Measurements from ENCODE around the gene VPS39. TPM values are rescaled to one million over a fixed set of nuclear protein-coding genes. Genes with fewer than 3 reads are reported as not detected.

VPS39 gene
- polyA plus RNA-seq, 1 of the 3 experiments (the other 2 are of a cell fraction), result 61.1 TPM

- Histone ChIP-seq H3K4me2 (no peak overlapping the region), H3K9me3 (no peaks in the 10 kb centered on the region), H3K27ac (ENCODE audit: low read depth in 2 of 2, low read length in 1 of 2) (no peak overlapping the region), H3K27me3 (ENCODE audit: insufficient read depth) (no peaks in the 10 kb centered on the region), H2AFZ (ENCODE audit: low read depth) (no peak overlapping the region), H3K36me3 (replicated peaks in 1 of 2; ENCODE audit: control insufficient read depth in 1 of 2, insufficient read depth in 2 of 2, low read length in 1 of 2) (no peaks in the 10 kb centered on the region), H3F3A (replicated peaks; ENCODE audit: insufficient read depth) (no peaks in the 10 kb centered on the region), H4K20me1 (ENCODE audit: insufficient read depth) (no peaks in the 10 kb centered on the region), H3K9ac (no peak overlapping the region), H3K4me3 (ENCODE audit: low read depth in 2 of 2, low read length in 1 of 2) (no peak overlapping the region), H3K4me1 (ENCODE audit: control insufficient read depth in 1 of 2, insufficient read depth in 2 of 2, low read depth in 1 of 2, low read length in 1 of 2) (peaks cover 0 to 10% of the 10 kb centered on the region in 2 experiments; a peak in 2 of 4 replicates), H3K79me2 (ENCODE audit: insufficient read depth) (no peaks in the 10 kb centered on the region), H3K9me2 (no peaks in the 10 kb centered on the region)
- DNase-seq, result no peak
- TF ChIP-seq USF2 (IDR thresholded peaks at IDR 0.05; ENCODE audit: borderline replicate concordance, low read depth, low read length) (no peak), TEAD4 (IDR thresholded peaks at IDR 0.05; ENCODE audit: borderline replicate concordance, insufficient read depth) (no peak)
- ChIA-PET POLR2A (no interaction called here), CTCF (no interaction called here)
- WGBS (ENCODE audit: low lambda C conversion rate), result 94% methylated on average over 12 of the region's 14 CpGs
Measured at GRCh38 chr15:42152196-42152920, 55.7 kb downstream of the VPS39 start.

DNA sequence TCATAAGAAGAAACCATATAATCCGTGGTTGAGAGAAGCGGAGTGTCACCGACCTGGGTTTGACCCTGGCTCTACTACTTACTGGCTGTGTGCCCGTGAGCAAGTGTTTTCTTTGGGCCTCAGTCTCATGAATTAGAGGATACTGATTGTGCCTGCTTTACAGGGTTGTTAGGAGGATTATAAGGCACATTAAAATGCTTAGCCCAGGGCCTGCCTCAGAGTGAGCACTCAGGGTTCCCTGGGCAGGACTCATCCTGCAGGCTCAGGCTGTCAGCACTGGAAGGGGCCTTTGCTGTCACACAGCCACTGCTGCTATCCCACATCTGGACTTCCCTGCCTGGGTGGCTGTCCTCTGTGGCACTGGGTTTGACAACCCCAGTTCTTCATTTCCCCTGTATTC lies 56.4 kb downstream of the VPS39 start:
- POLR2A ChIA-PET, result no interaction called here
- CTCF ChIA-PET, result interaction anchor here (4.1 kb wide), 1 partner anchor 14 kb away, joined by 29 read pairs; no protein-coding TSS in a partner anchor
- H4K20me1 ChIP-seq (ENCODE audit: insufficient read depth), result no peaks in the 10 kb centered on the region
- no peaks in the 10 kb centered on the region for H3K79me2 ChIP-seq (ENCODE audit: insufficient read depth)
- WGBS (ENCODE audit: low lambda C conversion rate), result 77% methylated on average over 4 of the region's 4 CpGs
- TF ChIP-seq TCF12 (IDR thresholded peaks at IDR 0.05) (no peak), USF2 (IDR thresholded peaks at IDR 0.05; ENCODE audit: borderline replicate concordance, low read depth, low read length) (no peak), IRF3 (IDR thresholded peaks at IDR 0.05; ENCODE audit: low read depth, low read length) (no peak), GATA2 (CRISPR knock-in tag; IDR thresholded peaks at IDR 0.05) (no peak), SMC3 (IDR thresholded peaks at IDR 0.05; ENCODE audit: low read depth, low read length) (no peak), MXI1 (IDR thresholded peaks at IDR 0.05; ENCODE audit: low read depth, low read length) (no peak)
- TF ChIP-seq, protein P1, sequence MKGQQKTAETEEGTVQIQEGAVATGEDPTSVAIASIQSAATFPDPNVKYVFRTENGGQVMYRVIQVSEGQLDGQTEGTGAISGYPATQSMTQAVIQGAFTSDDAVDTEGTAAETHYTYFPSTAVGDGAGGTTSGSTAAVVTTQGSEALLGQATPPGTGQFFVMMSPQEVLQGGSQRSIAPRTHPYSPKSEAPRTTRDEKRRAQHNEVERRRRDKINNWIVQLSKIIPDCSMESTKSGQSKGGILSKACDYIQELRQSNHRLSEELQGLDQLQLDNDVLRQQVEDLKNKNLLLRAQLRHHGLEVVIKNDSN (IDR thresholded peaks at IDR 0.05; ENCODE audit: borderline replicate concordance, low read depth), result no peak
- H3F3A ChIP-seq (replicated peaks; ENCODE audit: insufficient read depth), result no peaks in the 10 kb centered on the region
- no peaks in the 10 kb centered on the region for H3K9me2 ChIP-seq
- DNase-seq, result no peak
- H3K4me1 ChIP-seq (ENCODE audit: control insufficient read depth in 1 of 2, insufficient read depth in 2 of 2, low read depth in 1 of 2, low read length in 1 of 2), result peaks cover 0 to 10% of the 10 kb centered on the region in 2 experiments; a peak in 2 of 4 replicates
- H3K4me2 ChIP-seq, result no peak overlapping the region
- no peaks in the 10 kb centered on the region for H3K36me3 ChIP-seq (replicated peaks in 1 of 2; ENCODE audit: control insufficient read depth in 1 of 2, insufficient read depth in 2 of 2, low read length in 1 of 2)
- H3K4me3 ChIP-seq (ENCODE audit: low read depth in 2 of 2, low read length in 1 of 2), result no peak overlapping the region
- H3K9ac ChIP-seq, result no peak overlapping the region
- no peaks in the 10 kb centered on the region for H3K9me3 ChIP-seq
- H3K27me3 ChIP-seq (ENCODE audit: insufficient read depth), result no peaks in the 10 kb centered on the region
- no peak overlapping the region for H3K27ac ChIP-seq (ENCODE audit: low read depth in 2 of 2, low read length in 1 of 2)
- H2AFZ ChIP-seq (ENCODE audit: low read depth), result no peak overlapping the region
